ENCODE measurements around the gene C18orf32. TPM values are rescaled to one million over a fixed set of nuclear protein-coding genes. Genes with fewer than 3 reads are reported as not detected.
"Not testable (repeated sequence)": the region's sequence is repeated elsewhere in the genome, so short reads cannot be mapped to it uniquely, and the experiment has no call there.

C18orf32 gene
- total RNA-seq, 4 donors from 2014 or later = 21.8 to 31.2 (median 25.7) TPM

GRCh38 chr18:49479381-49480137 is 7.5 kb downstream of the C18orf32 start:
- DNase-seq (ENCODE audit: low spot score) (no peak), ATAC-seq (ENCODE audit: low FRiP score) (no peak)
- TF ChIP-seq CTCF (IDR thresholded peaks at IDR 0.05) = no peak

DNA sequence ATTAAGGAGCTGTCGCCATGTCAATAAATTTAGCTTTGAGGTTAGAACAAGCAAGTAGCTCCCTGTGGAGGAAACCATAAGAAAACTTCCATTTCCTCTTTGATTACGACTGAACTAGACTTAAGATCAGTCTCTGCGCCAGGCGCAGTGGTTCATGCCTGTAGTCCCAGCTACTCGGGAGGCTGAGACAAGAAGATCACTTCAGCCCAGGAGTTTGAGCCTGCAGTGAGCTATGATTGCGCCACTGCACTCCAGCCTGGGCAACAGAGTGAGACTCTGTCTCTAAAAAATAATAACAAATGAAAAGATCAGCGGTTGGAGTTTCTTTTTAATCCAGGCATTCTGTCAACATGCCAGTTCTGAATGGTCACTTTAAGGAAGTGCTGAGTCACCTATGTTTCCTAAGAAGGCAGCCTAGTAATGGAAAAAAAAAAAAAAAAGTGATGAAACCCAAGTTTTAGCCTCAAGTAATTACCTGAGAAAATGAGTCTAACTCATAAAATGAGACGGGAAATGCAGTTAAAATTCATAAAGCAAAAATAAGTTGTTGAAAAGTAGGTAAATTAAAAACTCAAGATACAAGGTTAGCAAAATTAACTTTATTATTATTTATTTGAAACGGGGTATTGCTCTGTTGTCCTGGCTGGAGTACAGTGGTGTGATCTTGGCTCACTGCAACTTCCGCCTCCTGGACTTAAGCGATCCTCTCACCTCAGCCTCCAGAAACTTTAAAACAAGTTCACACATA is 10.2 kb downstream of the C18orf32 start:
- ATAC-seq (ENCODE audit: low FRiP score) (no peak), DNase-seq (ENCODE audit: low spot score) (no peak)
- TF ChIP-seq CTCF (IDR thresholded peaks at IDR 0.05) = no peak

- ATAC-seq (ENCODE audit: low FRiP score); DNase-seq (ENCODE audit: low spot score): not testable (repeated sequence)
Observed at GRCh38 chr18:49474935-49475334, 12.1 kb downstream of the C18orf32 start.

DNA sequence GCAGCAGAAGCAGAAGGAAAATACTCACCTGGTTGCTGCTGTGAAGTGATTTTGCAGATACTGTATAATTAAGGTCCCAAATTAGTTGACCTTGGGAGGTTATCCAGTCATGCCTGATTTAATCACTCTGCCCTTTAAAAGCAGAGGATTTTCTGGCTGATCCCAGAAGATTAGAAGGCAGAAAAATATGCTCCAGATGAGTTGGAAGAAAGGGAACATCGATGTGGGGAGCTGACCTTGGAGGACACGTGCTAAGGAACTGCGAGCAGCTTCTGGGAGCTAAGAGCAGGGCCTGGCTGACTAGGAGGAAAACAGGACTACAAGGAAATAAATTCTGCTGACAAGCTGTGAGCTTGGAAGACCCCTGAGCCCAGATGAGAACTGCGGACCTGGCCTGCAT is 13.3 kb downstream of the C18orf32 start:
- DNase-seq (ENCODE audit: low spot score) = no peak
- ATAC-seq (ENCODE audit: low FRiP score) = no peak
- TF ChIP-seq CTCF (IDR thresholded peaks at IDR 0.05) = no peak

DNA sequence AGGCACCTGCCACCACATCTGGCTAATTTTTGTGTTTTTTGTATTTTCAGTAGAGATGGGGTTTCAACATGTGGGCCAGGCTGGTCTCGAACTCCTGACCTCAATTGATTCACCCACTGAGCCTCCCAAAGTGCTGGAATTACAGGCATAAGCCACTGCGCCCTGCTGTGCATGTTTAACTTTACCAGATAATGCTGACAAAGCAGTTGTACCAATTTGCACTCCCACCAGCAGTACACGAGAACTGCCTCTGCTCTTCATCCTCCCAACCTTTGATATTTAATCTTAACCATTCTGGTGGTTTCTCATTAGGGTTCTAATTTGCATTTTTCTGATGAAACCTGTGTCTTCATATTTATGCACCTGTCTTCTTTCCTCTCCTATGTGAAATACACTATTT is 14.6 kb downstream of the C18orf32 start:
- TF ChIP-seq CTCF (IDR thresholded peaks at IDR 0.05) = no peak
- ATAC-seq (ENCODE audit: low FRiP score) (no peak), DNase-seq (ENCODE audit: low spot score) (no peak)

GRCh38 chr18:49471532-49471931 is 15.5 kb downstream of the C18orf32 start:
- no peak for TF ChIP-seq CTCF (IDR thresholded peaks at IDR 0.05)
- no peak for DNase-seq (ENCODE audit: low spot score)
- no peak for ATAC-seq (ENCODE audit: low FRiP score)

GRCh38 chr18:49467599-49467998 is 19.4 kb downstream of the C18orf32 start:
- no peak for TF ChIP-seq CTCF (IDR thresholded peaks at IDR 0.05)
- DNase-seq (ENCODE audit: low spot score) (no peak), ATAC-seq (ENCODE audit: low FRiP score) (no peak)

Measured in omental fat pad (tissue), 4 donors.